CD4-positive, alpha-beta memory T cell (primary cell): Measurements from ENCODE around the gene MIB1. TPM values are rescaled to one million over a fixed set of nuclear protein-coding genes. Genes with fewer than 3 reads are reported as not detected.

ENCODE experiments used
- CTCF ChIA-PET: fragments of 350-600 bp; sonication (Branson Sonifier 250); formaldehyde crosslinking; loops from one replicate; lab custom pipeline; 2021; ENCODE audit warnings: inconsistent platforms; ENCODE audit not compliant: partially characterized antibody; lab: Charles Lee
- POLR2A ChIA-PET: fragments of 350-600 bp; sonication (Branson Sonifier 250); formaldehyde crosslinking; loops from one replicate; lab custom pipeline; 2021; ENCODE audit not compliant: partially characterized antibody; lab: Charles Lee
- DNase-seq, 5 donors: peaks; one replicate each; pipeline versions ENCODE4 v3.0.0 to v3.0.0-alpha.2; 2020 to 2022; ENCODE audit warnings: mixed read lengths in 1 of 5
- H3K27ac ChIP-seq: one replicate; pipeline ENCODE4 v1.7.0; 2013; ENCODE audit warnings: low read depth, low read length
- H3K27me3 ChIP-seq: 2 replicates; pipeline ENCODE4 v1.7.0; 2013; ENCODE audit warnings: mild to moderate bottlenecking, low read length, moderate library complexity; ENCODE audit not compliant: insufficient read depth
- H3K36me3 ChIP-seq: 2 replicates; pipeline ENCODE4 v1.7.0; 2013; ENCODE audit warnings: mild to moderate bottlenecking, low read length, moderate library complexity; ENCODE audit not compliant: insufficient read depth
- H3K4me1 ChIP-seq: 2 replicates; pipeline ENCODE4 v1.7.0; 2013; ENCODE audit warnings: mild to moderate bottlenecking, low read length, moderate library complexity; ENCODE audit not compliant: insufficient read depth
- H3K4me3 ChIP-seq, 2 donors: one replicate each; pipeline ENCODE4 v1.7.0; 2013; ENCODE audit warnings: low read length in 2 of 2, mild to moderate bottlenecking in 1 of 2
- H3K9me3 ChIP-seq, 2 donors: one replicate each; pipeline ENCODE4 v1.7.0; 2013; ENCODE audit warnings: low read length in 2 of 2, control low read depth in 1 of 2; ENCODE audit not compliant: control insufficient read depth in 1 of 2
- H3K27ac Mint-ChIP-seq, 7 donors: one replicate each; pipeline ENCODE4 v1.8.0; 2020 to 2021; ENCODE audit warnings: mixed read lengths in 7 of 7, mild to moderate bottlenecking in 6 of 7, inconsistent platforms in 3 of 7, moderate library complexity in 3 of 7
- H3K27me3 Mint-ChIP-seq, 2 donors: one replicate each; pipeline ENCODE4 v1.8.0; 2020 to 2021; ENCODE audit warnings: mixed read lengths in 2 of 2
- H3K36me3 Mint-ChIP-seq, 2 donors: one replicate each; pipeline ENCODE4 v1.8.0; 2020 to 2021; ENCODE audit warnings: mixed read lengths in 2 of 2, inconsistent platforms in 1 of 2, mild to moderate bottlenecking in 1 of 2
- H3K4me1 Mint-ChIP-seq, 4 donors: one replicate each; pipeline ENCODE4 v1.8.0; 2020 to 2021; ENCODE audit warnings: mixed read lengths in 4 of 4, mild to moderate bottlenecking in 1 of 4
- H3K4me3 Mint-ChIP-seq, 8 donors: one replicate each; pipeline ENCODE4 v1.8.0; 2020 to 2021; ENCODE audit warnings: mixed read lengths in 8 of 8, mild to moderate bottlenecking in 7 of 8, moderate library complexity in 6 of 8, inconsistent platforms in 3 of 8
- H3K9me3 Mint-ChIP-seq, 8 donors: one replicate each; pipeline ENCODE4 v1.8.0; 2020 to 2021; ENCODE audit warnings: mixed read lengths in 8 of 8, mild to moderate bottlenecking in 5 of 8, inconsistent platforms in 3 of 8, moderate library complexity in 1 of 8
- intact Hi-C: fragments of 100-400 bp; cut with micrococcal nuclease; formaldehyde crosslinking; loops from one replicate; pipeline ENCODE4 v1.15.1; 2023
- polyA plus RNA-seq, 2 donors: library from polyadenylated mRNA; unstranded; fragments of 300-500 nt; fragmentation: Illumina TruSeq; gene quantifications; one replicate each; pipeline ENCODE4 v1.2.3, GENCODE V29; 2021
- total RNA-seq, 2 experiments: library from RNA; stranded (reverse); gene quantifications; one replicate each; pipeline ENCODE4 v1.2.3, GENCODE V29; 2021

The MIB1 gene
- total and polyA plus RNA-seq, 4 experiments from 2014 or later = 6.7 to 39.0 (median 22.6) TPM

DNA sequence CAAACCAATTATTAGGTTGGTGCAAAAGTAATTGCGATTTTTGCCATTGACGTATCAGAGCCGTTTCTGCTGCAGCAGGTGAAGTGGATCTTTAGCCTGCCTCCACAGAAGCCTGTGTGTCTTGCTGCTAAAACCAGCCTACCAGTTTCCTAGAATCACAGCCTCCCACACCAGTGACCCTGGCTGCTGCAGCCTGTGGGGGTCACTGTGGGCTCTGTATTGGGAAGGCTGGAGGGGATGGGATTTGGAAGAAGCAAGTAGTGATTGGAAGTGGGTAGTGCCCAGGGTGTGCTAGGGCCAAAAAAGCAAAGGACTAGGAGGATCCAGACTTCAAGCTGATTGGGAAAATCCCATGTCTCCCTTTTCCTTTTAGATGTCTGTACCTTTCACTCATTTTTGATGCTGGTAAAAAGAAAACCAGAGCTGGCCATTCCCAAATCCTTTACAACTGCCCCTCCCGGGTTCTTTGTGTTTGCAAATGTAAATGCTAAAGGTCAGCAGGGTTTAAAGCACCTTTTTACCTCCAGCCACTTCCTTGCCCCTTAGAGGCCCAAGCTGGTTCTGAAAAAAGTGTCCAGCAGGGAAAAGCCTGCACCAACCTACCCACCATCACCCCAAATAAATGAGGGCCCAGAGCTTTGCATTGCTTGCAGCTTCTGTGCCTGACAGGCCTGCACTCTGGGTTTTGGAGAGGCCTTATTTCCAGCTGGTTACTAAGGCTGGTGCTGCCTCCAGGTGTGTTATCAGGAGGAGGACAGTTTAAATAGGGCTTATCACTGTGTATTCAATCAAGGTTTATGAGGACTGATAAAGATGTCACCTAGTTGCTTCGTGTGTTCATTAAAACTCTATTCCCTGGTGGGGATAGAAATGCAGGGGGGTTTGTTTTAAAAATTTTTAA, 172.0 kb downstream of the MIB1 start:
- peaks cover 5 to 15% of the 10 kb centered on the region in 2 donors for H3K27me3 Mint-ChIP-seq
- no peaks in the 10 kb centered on the region for H3K36me3 Mint-ChIP-seq
- ChIA-PET POLR2A (no interaction called here), CTCF (no interaction called here)
- Histone ChIP-seq H3K4me3 (no peak overlapping the region), H3K4me1 (no peaks in the 10 kb centered on the region), H3K27ac (no peak overlapping the region), H3K9me3 (no peaks in the 10 kb centered on the region), H3K27me3 (no peaks in the 10 kb centered on the region), H3K36me3 (no peaks in the 10 kb centered on the region)
- no peak overlapping the region for H3K27ac Mint-ChIP-seq
- no peak for DNase-seq
- intact Hi-C loops = no loop called here
- H3K4me1 Mint-ChIP-seq = no peaks in the 10 kb centered on the region
- no peak overlapping the region for H3K4me3 Mint-ChIP-seq
- peaks cover 0 to 5% (median 0%) of the 10 kb centered on the region in 8 donors for H3K9me3 Mint-ChIP-seq

DNA sequence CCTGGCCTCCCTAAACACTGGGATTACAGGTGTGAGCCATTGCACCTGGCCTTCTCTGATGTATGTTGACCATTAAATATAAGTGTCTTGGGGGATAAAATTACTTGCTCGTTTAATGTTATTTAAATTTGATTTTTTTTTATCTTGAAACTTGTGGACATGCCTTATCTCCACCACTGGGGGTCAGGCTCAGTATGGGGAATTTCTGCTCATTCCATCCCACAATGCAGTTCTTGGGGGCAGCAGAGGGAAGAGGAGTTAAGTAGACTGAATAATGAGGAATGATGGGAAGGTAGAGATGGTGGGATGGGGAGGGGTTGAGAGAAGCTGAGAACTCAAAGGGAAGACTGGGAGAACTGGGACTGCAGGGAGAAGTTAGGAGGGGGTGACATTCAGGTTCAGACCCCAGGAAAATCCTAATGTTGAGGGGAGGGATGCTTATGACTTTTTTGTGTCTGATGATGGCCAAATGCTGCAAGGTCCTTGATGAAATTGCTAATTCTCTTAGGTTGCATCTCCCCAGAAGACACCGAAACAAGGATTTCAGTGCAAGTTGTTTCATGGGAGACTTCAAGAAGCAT, 174.2 kb downstream of the MIB1 start:
- Mint-ChIP-seq H3K27me3 (peaks cover 4 to 14% of the 10 kb centered on the region in 2 donors), H3K4me1 (no peaks in the 10 kb centered on the region), H3K36me3 (peaks cover 0 to 1% of the 10 kb centered on the region in 2 donors), H3K27ac (no peak overlapping the region), H3K4me3 (no peak overlapping the region), H3K9me3 (peaks cover 0 to 24% (median 5%) of the 10 kb centered on the region in 8 donors)
- ChIA-PET CTCF (no interaction called here), POLR2A (no interaction called here)
- Histone ChIP-seq H3K27me3 (no peaks in the 10 kb centered on the region), H3K36me3 (no peaks in the 10 kb centered on the region), H3K4me1 (no peaks in the 10 kb centered on the region), H3K27ac (no peak overlapping the region), H3K9me3 (no peaks in the 10 kb centered on the region), H3K4me3 (no peak overlapping the region)
- no peak for DNase-seq
- intact Hi-C loops = no loop called here

DNA sequence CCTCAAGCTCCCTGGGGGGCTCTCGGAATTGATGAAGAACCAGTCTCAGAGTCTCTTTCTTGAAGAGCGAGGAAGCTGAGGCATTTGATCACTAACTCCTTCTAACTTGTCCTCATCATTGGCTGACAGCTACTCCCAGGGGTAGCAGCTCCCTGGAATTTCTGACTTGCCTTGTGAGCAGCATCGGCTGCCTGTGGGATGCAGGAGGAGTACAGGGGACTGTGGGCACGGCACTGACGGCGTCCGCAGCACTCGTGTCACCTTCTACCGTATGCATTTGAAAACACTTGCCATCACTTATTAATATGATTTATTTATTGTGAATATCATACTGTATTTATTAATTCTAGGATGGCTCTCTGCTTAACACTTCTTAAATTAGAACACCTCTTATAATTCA, 175.0 kb downstream of the MIB1 start:
- Histone ChIP-seq H3K4me1 (no peaks in the 10 kb centered on the region), H3K27me3 (no peaks in the 10 kb centered on the region), H3K36me3 (no peaks in the 10 kb centered on the region), H3K27ac (no peak overlapping the region), H3K4me3 (no peak overlapping the region), H3K9me3 (no peaks in the 10 kb centered on the region)
- Mint-ChIP-seq H3K27ac (no peak overlapping the region), H3K36me3 (peaks cover 0 to 1% of the 10 kb centered on the region in 2 donors), H3K4me3 (no peak overlapping the region), H3K9me3 (peaks cover 0 to 24% (median 5%) of the 10 kb centered on the region in 8 donors), H3K4me1 (no peaks in the 10 kb centered on the region), H3K27me3 (peaks cover 4 to 14% of the 10 kb centered on the region in 2 donors)
- intact Hi-C loops = no loop called here
- no peak for DNase-seq
- POLR2A ChIA-PET = no interaction called here
- CTCF ChIA-PET = no interaction called here

DNA sequence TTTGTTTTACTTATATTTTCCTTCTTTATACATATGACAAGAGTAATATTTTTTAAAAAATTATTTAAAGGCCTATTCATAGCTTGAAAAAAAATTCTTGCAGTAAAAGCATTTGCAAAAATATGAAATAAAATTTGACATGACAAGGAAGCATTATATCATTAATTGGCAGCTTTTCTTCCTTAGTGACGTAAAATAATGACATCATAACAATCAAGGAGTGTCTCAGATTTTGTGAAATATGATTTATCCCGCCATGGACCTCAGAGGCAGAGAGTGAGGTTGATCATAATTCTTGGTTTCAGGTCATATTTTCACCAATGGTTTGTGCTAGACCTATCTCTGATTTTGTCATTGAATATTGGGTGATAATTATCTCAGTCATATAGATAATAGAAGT, 176.0 kb downstream of the MIB1 start:
- intact Hi-C loops = no loop called here
- Histone ChIP-seq H3K9me3 (no peaks in the 10 kb centered on the region), H3K4me3 (no peak overlapping the region), H3K27ac (no peak overlapping the region), H3K4me1 (no peaks in the 10 kb centered on the region), H3K27me3 (no peaks in the 10 kb centered on the region), H3K36me3 (no peaks in the 10 kb centered on the region)
- Mint-ChIP-seq H3K27me3 (peaks cover 4 to 5% of the 10 kb centered on the region in 2 donors), H3K27ac (no peak overlapping the region), H3K9me3 (peaks cover 0 to 28% (median 5%) of the 10 kb centered on the region in 8 donors), H3K36me3 (peaks cover 0 to 1% of the 10 kb centered on the region in 2 donors), H3K4me3 (no peak overlapping the region), H3K4me1 (no peaks in the 10 kb centered on the region)
- CTCF ChIA-PET = interaction anchor here (0.9 kb wide), 1 partner anchor 12 kb away, joined by 3 read pairs; no protein-coding TSS in a partner anchor
- no peak for DNase-seq
- POLR2A ChIA-PET = no interaction called here

DNA sequence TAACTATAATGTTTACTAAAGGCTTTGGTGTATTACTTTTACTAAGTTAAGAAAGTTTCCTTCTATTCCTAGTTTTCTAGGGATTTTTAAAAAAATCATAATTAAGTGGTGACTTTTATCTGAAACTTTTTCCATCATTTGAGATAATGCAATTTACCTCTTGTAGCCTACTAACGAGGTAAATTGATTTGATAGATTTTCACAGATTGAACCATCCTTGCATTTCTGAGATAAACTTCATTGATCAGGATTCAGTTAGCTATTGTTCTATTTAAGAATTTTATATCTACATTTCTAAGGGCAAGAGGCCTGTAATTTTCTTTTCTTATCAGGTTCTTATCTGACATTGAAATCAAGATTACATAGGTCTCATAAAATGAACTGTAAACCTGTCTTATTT, 178.1 kb downstream of the MIB1 start:
- ChIA-PET POLR2A (no interaction called here), CTCF (no interaction called here)
- H3K36me3 ChIP-seq = no peaks in the 10 kb centered on the region
- no peaks in the 10 kb centered on the region for H3K27me3 ChIP-seq
- no peaks in the 10 kb centered on the region for H3K4me1 Mint-ChIP-seq
- no peak overlapping the region for H3K27ac Mint-ChIP-seq
- H3K4me3 ChIP-seq = no peak overlapping the region
- no peaks in the 10 kb centered on the region for H3K9me3 ChIP-seq
- H3K9me3 Mint-ChIP-seq = peaks cover 0 to 32% (median 5%) of the 10 kb centered on the region in 8 donors
- H3K27ac ChIP-seq = no peak overlapping the region
- peaks cover 3 to 5% of the 10 kb centered on the region in 2 donors for H3K27me3 Mint-ChIP-seq
- H3K4me1 ChIP-seq = no peaks in the 10 kb centered on the region
- intact Hi-C loops = no loop called here
- peaks cover 0 to 1% of the 10 kb centered on the region in 2 donors for H3K36me3 Mint-ChIP-seq
- no peak overlapping the region for H3K4me3 Mint-ChIP-seq
- DNase-seq = no peak

Other genes with a start within 250 kb of the MIB1 start
- 10 to 100 TPM; 32.3 to 38.2 TPM for gene ESCO1, start 140.1 kb upstream of the MIB1 start, total RNA-seq
- gene ESCO1, start 140.1 kb upstream of the MIB1 start, polyA plus RNA-seq = 10 to 100 TPM in 1 of 2 donors, 1 to 10 TPM in 1; 4.6 to 11.9 TPM
- gene SNRPD1, start 128.5 kb upstream of the MIB1 start, total RNA-seq = 10 to 100 TPM; 24.4 to 24.5 TPM
- 10 to 100 TPM; 68.3 to 85.3 TPM for gene SNRPD1, start 128.5 kb upstream of the MIB1 start, polyA plus RNA-seq
- gene ABHD3, start 36.0 kb upstream of the MIB1 start, total RNA-seq = 10 to 100 TPM; 63.0 to 65.6 TPM
- gene ABHD3, start 36.0 kb upstream of the MIB1 start, polyA plus RNA-seq = 10 to 100 TPM; 35.0 to 43.9 TPM